Measurements from ENCODE around the gene FN3K. TPM values are rescaled to one million over a fixed set of nuclear protein-coding genes. Genes with fewer than 3 reads are reported as not detected.

Gene FN3K
- total RNA-seq, 1 donor from 2014 or later, result 21.7 TPM

GRCh38 chr17:82696259-82696658, 39.2 kb upstream of the FN3K start:
- no peak overlapping the region for H3K27ac Mint-ChIP-seq (ENCODE audit: unreplicated experiment)
- H3K36me3 Mint-ChIP-seq (ENCODE audit: low read depth), result peaks cover 10% of the 10 kb centered on the region
- no peak for DNase-seq (ENCODE audit: low read depth, low spot score)
- H3K4me3 Mint-ChIP-seq, result peak overlapping the region; percentile 51
- H3K9me3 Mint-ChIP-seq, result peaks cover 8% of the 10 kb centered on the region
- H3K4me1 Mint-ChIP-seq, result peaks cover 9% of the 10 kb centered on the region
- no peak for TF ChIP-seq CTCF (conservative IDR thresholded peaks at IDR 0.05)
- H3K27me3 Mint-ChIP-seq (ENCODE audit: low read depth), result peaks cover 46% of the 10 kb centered on the region

GRCh38 chr17:82696916-82697807, 38.3 kb upstream of the FN3K start:
- DNase-seq (ENCODE audit: low read depth, low spot score), result no peak
- no peak overlapping the region for H3K27ac Mint-ChIP-seq (ENCODE audit: unreplicated experiment)
- peaks cover 4% of the 10 kb centered on the region for H3K4me1 Mint-ChIP-seq
- peak overlapping the region; percentile 75 for H3K4me3 Mint-ChIP-seq
- H3K36me3 Mint-ChIP-seq (ENCODE audit: low read depth), result peaks cover 10% of the 10 kb centered on the region
- H3K27me3 Mint-ChIP-seq (ENCODE audit: low read depth), result peaks cover 49% of the 10 kb centered on the region
- peaks cover 8% of the 10 kb centered on the region for H3K9me3 Mint-ChIP-seq
- TF ChIP-seq CTCF (conservative IDR thresholded peaks at IDR 0.05), result no peak

GRCh38 chr17:82697808-82698064, 37.7 kb upstream of the FN3K start:
- H3K4me1 Mint-ChIP-seq, result peaks cover 4% of the 10 kb centered on the region
- DNase-seq (ENCODE audit: low read depth, low spot score), result no peak
- H3K9me3 Mint-ChIP-seq, result peaks cover 8% of the 10 kb centered on the region
- H3K27me3 Mint-ChIP-seq (ENCODE audit: low read depth), result peaks cover 49% of the 10 kb centered on the region
- H3K4me3 Mint-ChIP-seq, result no peak overlapping the region
- TF ChIP-seq CTCF (conservative IDR thresholded peaks at IDR 0.05), result no peak
- H3K36me3 Mint-ChIP-seq (ENCODE audit: low read depth), result peaks cover 10% of the 10 kb centered on the region
- no peak overlapping the region for H3K27ac Mint-ChIP-seq (ENCODE audit: unreplicated experiment)

DNA sequence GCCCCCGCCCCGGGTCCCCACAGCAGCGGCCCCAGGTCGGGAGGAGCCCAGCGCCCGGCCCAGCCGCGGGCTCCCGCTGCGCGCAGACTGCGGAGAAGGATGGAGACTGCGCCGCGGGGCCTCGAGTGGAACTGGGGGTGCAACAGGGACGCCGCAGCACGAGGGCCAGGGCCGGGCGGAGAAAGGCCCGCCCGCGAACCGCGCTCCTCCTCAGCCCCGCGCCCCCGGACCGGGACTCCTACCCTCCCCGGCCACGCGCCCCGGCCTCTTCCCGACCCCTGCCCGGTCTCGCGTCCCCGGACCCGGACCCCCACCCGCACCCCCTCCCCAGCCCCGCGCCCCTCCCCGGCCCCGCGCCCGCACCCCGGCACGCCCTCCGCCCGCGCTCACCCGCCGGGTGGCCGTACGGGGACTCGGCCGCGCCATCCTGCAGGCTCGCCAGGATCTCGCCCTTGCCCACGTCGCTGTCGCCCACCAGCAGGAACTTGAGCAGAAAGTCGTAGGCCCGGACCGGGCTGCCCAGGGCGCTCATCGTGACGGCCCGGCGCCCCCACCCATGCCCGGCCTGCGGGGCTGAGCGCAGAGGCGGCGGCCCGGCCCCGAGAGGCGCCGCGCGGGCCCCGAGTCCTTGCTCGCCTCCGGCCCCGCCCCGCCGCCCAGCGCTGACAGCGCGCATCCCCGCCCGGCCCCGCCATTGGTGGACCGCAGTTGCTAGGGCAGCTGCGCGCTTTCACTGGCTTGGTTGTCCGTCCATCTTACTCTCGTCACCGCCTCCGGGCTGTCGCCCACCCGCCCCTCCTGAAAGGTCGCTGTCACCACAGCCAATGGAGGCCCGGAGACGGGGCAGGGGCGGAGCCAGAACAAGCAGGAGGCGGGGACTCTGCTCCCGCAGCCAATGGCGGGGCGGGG, 37.1 kb upstream of the FN3K start, which contains the start of gene RAB40B:
RAB40B (minus strand) TSS at position 634 of the 909 bp plus-strand sequence; CDS start at position 532, 102 bp downstream.
- Mint-ChIP-seq H3K4me3 (peak within 1 kb of the TSS; percentile 88), H3K27me3 (ENCODE audit: low read depth) (peaks cover 49% of the 10 kb centered on the region), H3K36me3 (ENCODE audit: low read depth) (peaks cover 10% of the 10 kb centered on the region), H3K4me1 (peaks cover 4% of the 10 kb centered on the region), H3K9me3 (peaks cover 8% of the 10 kb centered on the region), H3K27ac (ENCODE audit: unreplicated experiment) (no peak within 1 kb of the TSS)
- no peak for TF ChIP-seq CTCF (conservative IDR thresholded peaks at IDR 0.05)
- peak; percentile 98 for DNase-seq (ENCODE audit: low read depth, low spot score)

DNA sequence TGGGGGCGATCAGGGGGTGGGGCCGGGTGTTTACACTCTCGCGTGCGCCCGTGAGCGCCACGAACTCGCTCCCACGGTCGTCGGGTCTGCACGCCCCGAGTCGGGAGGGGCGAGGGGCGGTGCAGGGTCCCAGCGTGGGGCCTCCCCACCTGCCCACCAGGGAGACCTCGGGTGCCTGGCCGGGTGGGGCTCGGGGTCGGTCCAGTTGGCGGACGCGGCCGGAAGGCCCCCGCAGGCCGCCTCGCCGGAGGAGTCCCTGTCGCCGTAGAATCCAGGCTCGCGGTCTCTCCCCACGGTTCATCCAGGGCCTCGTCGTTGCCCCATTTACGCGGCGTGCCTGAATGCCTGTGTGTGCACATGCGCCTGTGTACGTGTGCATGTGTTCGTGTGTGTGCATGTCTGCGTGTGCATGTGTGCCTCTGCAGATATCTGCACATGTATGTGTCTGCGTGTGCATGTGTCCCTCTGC, 36.4 kb upstream of the FN3K start:
- peaks cover 7% of the 10 kb centered on the region for H3K36me3 Mint-ChIP-seq (ENCODE audit: low read depth)
- H3K9me3 Mint-ChIP-seq, result peaks cover 5% of the 10 kb centered on the region
- no peak overlapping the region for H3K27ac Mint-ChIP-seq (ENCODE audit: unreplicated experiment)
- peaks cover 46% of the 10 kb centered on the region for H3K27me3 Mint-ChIP-seq (ENCODE audit: low read depth)
- no peak for TF ChIP-seq CTCF (conservative IDR thresholded peaks at IDR 0.05)
- no peak for DNase-seq (ENCODE audit: low read depth, low spot score)
- peaks cover 4% of the 10 kb centered on the region for H3K4me1 Mint-ChIP-seq
- H3K4me3 Mint-ChIP-seq, result peak overlapping the region; percentile 88

All from neural crest cell (in vitro differentiated cells).